Measurements from ENCODE around the gene ARAP2.
A peak's percentile ranks its signal among the peaks of the same experiment; 100 is the strongest.

The ARAP2 gene

GRCh38 chr4:36264207-36264826 is 20.0 kb upstream of the ARAP2 start:
- no peak for DNase-seq (ENCODE audit: low spot score)

- no peak for DNase-seq (ENCODE audit: low spot score)
These were observed 16.4 kb upstream of the ARAP2 start for GRCh38 chr4:36260731-36261130.

DNA sequence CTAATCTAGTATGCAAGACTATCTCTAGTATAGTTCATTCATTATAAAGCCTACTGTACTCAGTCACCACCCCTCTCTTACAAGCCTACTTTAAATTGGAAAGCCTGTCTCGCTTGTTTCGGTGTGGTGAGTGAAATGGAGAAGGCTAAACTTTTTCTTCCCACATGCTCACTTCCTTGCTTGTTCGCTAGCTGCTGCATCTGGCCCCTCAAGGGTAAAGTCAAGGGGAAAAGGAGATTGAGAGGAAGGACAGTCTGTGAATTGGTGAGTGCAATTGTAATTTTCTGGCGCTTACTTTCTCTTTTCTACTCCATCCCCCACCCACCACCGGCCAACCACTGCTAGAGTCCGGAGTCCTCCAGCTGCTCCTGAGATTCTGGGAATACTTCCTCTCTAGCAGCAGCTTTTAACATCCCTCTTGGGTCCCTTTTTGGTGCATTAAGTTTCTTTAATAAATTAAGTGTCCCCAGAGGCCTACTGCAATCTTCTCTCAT is 12.1 kb upstream of the ARAP2 start:
- DNase-seq (ENCODE audit: low spot score) = no peak

GRCh38 chr4:36255577-36255976 is 11.3 kb upstream of the ARAP2 start:
- DNase-seq (ENCODE audit: low spot score) = no peak

- DNase-seq (ENCODE audit: low spot score) = no peak
These were observed 10.1 kb upstream of the ARAP2 start for GRCh38 chr4:36254371-36254770.

- no peak for DNase-seq (ENCODE audit: low spot score)
These were observed 7.7 kb upstream of the ARAP2 start for GRCh38 chr4:36251983-36252382.

- no peak for DNase-seq (ENCODE audit: low spot score)
These were observed 5.3 kb upstream of the ARAP2 start for GRCh38 chr4:36249610-36250009.

- peak; percentile 68 for DNase-seq (ENCODE audit: low spot score)
These were observed 708 bp downstream of the ARAP2 start for GRCh38 chr4:36243355-36244256.

GRCh38 chr4:36242629-36243354 is 1.5 kb downstream of the ARAP2 start:
- DNase-seq (ENCODE audit: low spot score) = peak; percentile 31

GRCh38 chr4:36241771-36242170 is 2.5 kb downstream of the ARAP2 start:
- DNase-seq (ENCODE audit: low spot score) = no peak

DNA sequence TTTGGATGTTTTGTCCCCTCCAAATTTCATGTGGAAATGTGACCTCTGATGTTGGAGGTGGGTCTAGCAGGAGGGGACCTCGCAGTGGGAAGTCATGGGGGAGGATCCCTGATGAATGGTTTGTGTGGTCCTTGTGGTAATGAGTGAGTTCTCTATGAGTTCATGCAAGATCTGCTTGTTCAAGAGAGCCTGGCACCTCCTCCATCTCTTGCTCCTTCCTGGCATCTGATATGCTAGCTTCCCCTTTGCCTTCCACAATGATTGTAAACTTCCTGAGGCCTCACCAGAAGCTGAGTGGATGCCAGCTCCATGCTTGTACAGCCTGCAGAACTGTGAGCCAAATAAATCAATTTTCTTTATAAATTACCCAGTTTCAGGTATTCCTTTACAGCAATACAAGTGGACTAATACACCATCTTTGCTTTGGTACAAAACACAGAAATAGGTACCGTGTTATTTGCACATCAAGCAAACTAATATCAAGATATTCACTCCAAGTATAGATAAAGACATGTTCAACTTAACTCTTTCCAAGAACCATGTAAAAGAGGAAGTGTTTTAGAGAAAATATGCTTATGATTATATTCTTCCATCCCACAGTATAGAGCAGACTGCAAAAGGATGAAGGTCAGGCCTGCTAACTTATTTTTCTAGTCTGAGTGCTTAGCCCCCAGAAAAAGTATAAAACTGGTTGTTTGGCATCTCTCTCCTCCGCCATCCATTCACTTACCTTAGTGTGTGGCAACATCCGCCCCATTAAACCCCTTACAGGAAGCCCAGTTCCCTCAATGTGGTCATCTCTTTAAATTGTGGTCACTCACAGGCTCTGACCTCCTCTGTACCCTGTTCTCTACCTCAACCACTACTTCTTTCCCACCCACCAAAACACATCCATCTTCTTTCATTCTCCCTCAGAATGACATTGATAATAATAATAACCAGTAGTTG is 6.7 kb downstream of the ARAP2 start:
- no peak for DNase-seq (ENCODE audit: low spot score)

DNA sequence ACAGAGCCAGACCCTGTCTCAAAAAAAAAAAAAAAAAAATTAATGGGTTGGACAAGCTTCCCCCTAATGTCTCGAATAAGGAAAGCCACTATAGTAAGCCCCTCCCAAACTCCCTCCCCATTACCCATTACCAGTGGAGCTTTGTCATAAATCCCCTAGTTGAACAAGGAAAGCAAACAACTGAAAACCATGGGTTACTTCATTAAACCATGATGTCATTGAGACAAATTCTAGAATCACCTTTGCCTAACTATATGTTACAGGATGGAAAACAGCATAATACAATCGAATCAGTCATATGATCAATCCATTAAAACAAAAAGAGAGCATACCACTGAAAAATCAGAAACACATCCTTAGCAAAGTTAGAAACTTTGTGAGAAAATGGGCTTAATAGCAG is 8.2 kb downstream of the ARAP2 start:
- DNase-seq (ENCODE audit: low spot score) = no peak

DNA sequence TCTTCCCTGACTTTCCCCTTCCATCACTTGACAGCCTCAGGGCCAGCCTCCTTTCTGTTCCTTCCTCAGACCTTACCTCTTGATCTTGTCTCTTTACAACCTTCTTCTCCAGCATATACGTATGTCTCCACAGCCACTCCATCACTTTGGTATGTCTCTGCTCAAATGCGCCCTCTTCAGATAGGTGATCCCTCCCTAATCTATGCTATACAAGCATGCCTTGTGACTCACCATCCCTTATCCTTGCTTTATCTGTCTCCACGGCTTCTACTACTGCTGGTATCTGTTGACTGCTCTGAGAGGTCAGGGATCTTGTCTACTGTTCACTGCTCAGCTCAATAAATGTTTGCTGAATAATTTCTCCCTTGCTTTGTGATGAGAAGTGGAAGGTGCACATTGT is 9.0 kb downstream of the ARAP2 start:
- peak; percentile 52 for DNase-seq (ENCODE audit: low spot score)

GRCh38 chr4:36233567-36234266 is 10.6 kb downstream of the ARAP2 start:
- DNase-seq (ENCODE audit: low spot score) = no peak

DNA sequence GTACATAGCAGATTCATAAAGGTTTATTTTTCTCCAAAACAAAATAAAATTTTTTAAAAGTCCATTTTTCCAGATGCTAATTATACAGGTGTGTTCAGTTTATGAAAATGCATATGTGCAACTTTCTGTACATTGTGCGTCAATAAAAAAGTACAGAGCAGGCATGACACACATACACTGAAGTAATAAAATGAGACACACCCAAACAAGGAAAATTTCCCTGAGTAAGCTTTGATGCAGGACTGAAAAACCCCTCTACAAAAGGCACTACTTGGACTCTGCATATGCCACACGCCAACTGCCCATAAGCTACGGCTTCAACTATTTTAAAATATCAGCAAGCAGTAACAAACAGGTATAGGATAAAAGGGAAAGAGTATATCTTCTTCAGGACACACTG is 13.8 kb downstream of the ARAP2 start:
- DNase-seq (ENCODE audit: low spot score) = no peak

- no peak for DNase-seq (ENCODE audit: low spot score)
These were observed 16.4 kb downstream of the ARAP2 start for GRCh38 chr4:36227913-36228312.

DNA sequence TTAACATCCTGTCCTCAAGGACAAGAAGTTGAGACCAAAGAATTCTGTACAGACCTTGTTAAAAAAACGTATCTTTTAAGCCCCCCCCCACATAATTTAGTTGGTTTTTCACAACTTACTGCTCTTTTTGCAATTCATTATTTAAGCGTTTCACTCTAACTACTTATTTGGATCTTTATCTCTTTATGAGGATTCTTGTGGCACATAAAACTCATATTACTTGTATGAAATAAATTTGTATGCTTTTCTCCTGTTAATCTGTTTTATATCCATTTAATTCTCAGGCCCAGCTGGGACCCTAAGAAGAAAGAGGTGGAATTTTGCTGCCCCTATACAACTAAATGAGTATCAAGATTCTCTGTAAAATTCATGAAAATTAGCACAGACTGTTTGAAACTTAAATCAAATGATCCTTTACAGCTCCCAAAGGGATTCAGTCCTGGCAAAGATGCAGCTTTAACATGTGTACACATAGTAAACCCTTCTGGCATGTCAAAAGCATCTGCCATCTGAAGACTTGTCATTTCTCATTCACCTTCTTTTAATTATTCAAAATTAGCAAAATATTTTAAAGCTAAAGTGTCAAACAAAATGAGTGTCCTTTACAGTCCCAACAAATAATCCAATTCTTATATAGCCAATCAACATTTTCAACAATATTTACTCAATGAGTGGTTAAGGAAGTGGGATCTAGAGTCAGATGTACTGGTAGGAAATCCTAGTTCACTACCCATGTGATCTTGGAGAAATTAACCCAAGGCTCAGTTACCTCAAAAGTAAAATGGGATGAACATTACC is 17.7 kb downstream of the ARAP2 start:
- no peak for DNase-seq (ENCODE audit: low spot score)

- DNase-seq (ENCODE audit: low spot score) = no peak
These were observed 19.1 kb downstream of the ARAP2 start for GRCh38 chr4:36224972-36225903.

DNA sequence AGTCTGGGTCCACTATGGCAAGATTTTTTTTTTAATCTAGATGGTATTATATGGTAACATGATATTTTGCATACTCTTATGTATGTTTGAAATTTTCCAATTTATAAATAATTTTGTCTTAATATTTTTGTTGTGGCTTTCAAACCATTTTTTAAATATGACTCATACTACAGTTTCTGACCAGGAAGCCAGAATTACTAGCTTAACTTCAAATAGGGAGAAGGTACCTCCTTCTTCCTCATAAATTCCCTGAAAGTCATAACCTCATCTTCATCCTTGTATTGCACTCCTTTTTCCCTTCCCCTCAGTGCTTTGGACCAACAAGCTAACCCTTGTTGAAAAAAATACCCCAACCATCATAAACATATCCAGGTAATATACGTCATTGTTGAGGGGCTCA is 21.6 kb downstream of the ARAP2 start:
- no peak for DNase-seq (ENCODE audit: low spot score)
